GM18909 (cell line): ENCODE data around the gene OAT.
A peak's percentile ranks its signal among the peaks of the same experiment; 100 is the strongest.

Experiments
- ATAC-seq: cut with Tn5 transposase; IDR thresholded peaks from one replicate; pipeline ENCODE4 v1.9.1; 2021; ENCODE audit warnings: mild to moderate bottlenecking; ENCODE audit not compliant: unreplicated experiment, poor library complexity

The OAT gene

GRCh38 chr10:124408357-124408756 lies 10.4 kb downstream of the OAT start:
- ATAC-seq: no peak

GRCh38 chr10:124407456-124407855 lies 11.3 kb downstream of the OAT start:
- no peak for ATAC-seq

- peak; percentile 82 for ATAC-seq
These were observed 15.2 kb downstream of the OAT start for GRCh38 chr10:124403548-124403947.

GRCh38 chr10:124402273-124402672 lies 16.4 kb downstream of the OAT start:
- ATAC-seq: no peak

- ATAC-seq: no peak
These were observed 17.1 kb downstream of the OAT start for GRCh38 chr10:124401633-124402032.

- ATAC-seq: no peak
These were observed 24.1 kb downstream of the OAT start for GRCh38 chr10:124394583-124394982.

GRCh38 chr10:124392626-124393342 lies 25.9 kb downstream of the OAT start:
- no peak for ATAC-seq

GRCh38 chr10:124390471-124391187 lies 28.1 kb downstream of the OAT start:
- ATAC-seq: no peak

GRCh38 chr10:124389613-124390361 lies 28.9 kb downstream of the OAT start:
- no peak for ATAC-seq

GRCh38 chr10:124388823-124389612 lies 29.7 kb downstream of the OAT start:
- peak; percentile 88 for ATAC-seq

- ATAC-seq: no peak
These were observed 30.3 kb downstream of the OAT start for GRCh38 chr10:124388476-124388822.

- no peak for ATAC-seq
These were observed 31.4 kb downstream of the OAT start for GRCh38 chr10:124387078-124387874.

GRCh38 chr10:124386186-124387077 lies 32.3 kb downstream of the OAT start:
- ATAC-seq: no peak

GRCh38 chr10:124385627-124386185 lies 33.0 kb downstream of the OAT start:
- ATAC-seq: no peak

GRCh38 chr10:124384591-124385190 lies 34.0 kb downstream of the OAT start:
- no peak for ATAC-seq

GRCh38 chr10:124384172-124384571 lies 34.6 kb downstream of the OAT start:
- no peak for ATAC-seq

GRCh38 chr10:124383496-124383895 lies 35.2 kb downstream of the OAT start:
- no peak for ATAC-seq

- no peak for ATAC-seq
These were observed 37.6 kb downstream of the OAT start for GRCh38 chr10:124381011-124381611.
